Mammary epithelial cell (primary cell): ENCODE data around the gene DCAF11.

ENCODE experiments used
- CTCF ChIP-seq, 2 donors: IDR thresholded peaks in 1 of 2; conservative IDR thresholded peaks in 1 of 2; 2 replicates each; pipeline ENCODE4 v1.5.1; 2011 to 2012; ENCODE audit warnings: inconsistent platforms in 2 of 2, low read length in 2 of 2, mild to moderate bottlenecking in 2 of 2, control low read depth in 1 of 2, low read depth in 1 of 2; ENCODE audit not compliant: insufficient read depth in 1 of 2; ENCODE audit errors: extremely low read depth in 1 of 2
- EZH2 ChIP-seq: IDR thresholded peaks from 2 replicates; pipeline ENCODE4 v1.6.1; 2012; ENCODE audit warnings: low read length, inconsistent platforms, borderline replicate concordance

DNA sequence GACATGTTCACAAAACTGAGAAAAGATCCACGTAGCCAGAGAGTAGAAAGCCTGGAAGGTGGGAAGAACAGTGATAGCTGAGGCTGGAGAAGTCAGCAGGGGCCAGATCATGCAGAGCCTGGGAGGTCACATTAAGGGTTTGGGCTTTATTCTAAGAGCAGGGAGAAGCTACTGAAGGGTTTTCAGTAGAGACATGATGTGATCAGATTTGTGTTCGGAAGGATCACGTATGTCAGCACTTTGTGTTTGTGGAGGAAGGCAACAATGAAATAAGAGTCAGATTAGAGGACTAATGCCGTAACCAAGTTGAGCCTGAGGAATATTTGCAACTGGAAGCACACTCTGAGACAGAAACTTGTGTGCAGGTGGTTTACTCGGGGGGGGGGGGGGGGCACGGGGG lies 24.7 kb upstream of the DCAF11 start:
- TF ChIP-seq CTCF (conservative IDR thresholded peaks at IDR 0.05 in 1 of 2, IDR thresholded peaks at IDR 0.05 in 1 of 2; ENCODE audit: extremely low read depth in 1 of 2, insufficient read depth in 1 of 2, low read depth in 1 of 2, low read length in 2 of 2) (no peak), EZH2 (no peak)
